HepG2 (cell line): ENCODE measurements around the gene MPZL3. TPM values are rescaled to one million over a fixed set of nuclear protein-coding genes. Genes with fewer than 3 reads are reported as not detected.

Source experiments
- ETV5 ChIP-seq: IDR thresholded peaks from 2 replicates; pipeline ENCODE4 v1.6.1; 2018; ENCODE audit warnings: missing biosample characterization, missing genetic modification reagents, inconsistent platforms, borderline replicate concordance
- KAT2B ChIP-seq: fragments of 150-350 bp; IDR thresholded peaks from 2 replicates; pipeline ENCODE4 v1.6.1; 2014; ENCODE audit warnings: low read depth, low read length, borderline replicate concordance
- LBX2 ChIP-seq: sonication (generic); formaldehyde crosslinking; IDR thresholded peaks from 2 replicates; pipeline ENCODE4 v1.5.0; 2020; ENCODE audit warnings: missing genetic modification reagents, mild to moderate bottlenecking, borderline replicate concordance
- MEIS2 ChIP-seq: sonication (generic); formaldehyde crosslinking; IDR thresholded peaks from 2 replicates; pipeline ENCODE4 v1.9.0; 2021; ENCODE audit warnings: mild to moderate bottlenecking, missing genetic modification reagents
- MXD4 ChIP-seq: IDR thresholded peaks from 2 replicates; pipeline ENCODE4 v1.6.1; 2016; ENCODE audit warnings: mild to moderate bottlenecking, missing biosample characterization, missing genetic modification reagents
- NR2F1 ChIP-seq, 2 experiments: fragments of 450-650 bp in 1 of 2; formaldehyde crosslinking in 1 of 2; IDR thresholded peaks; 2 replicates each; pipeline versions ENCODE4 v1.5.0 to v1.6.1; 2016 to 2020; ENCODE audit warnings: mild to moderate bottlenecking in 1 of 2, missing compliant biosample characterization in 1 of 2, missing genetic modification reagents in 1 of 2, moderate library complexity in 1 of 2
- PHF20 ChIP-seq: sonication (generic); formaldehyde crosslinking; IDR thresholded peaks from 2 replicates; pipeline ENCODE4 v1.5.0; 2020; ENCODE audit warnings: mild to moderate bottlenecking, missing genetic modification reagents
- PLRG1 ChIP-seq: fragments of 450-650 bp; conservative IDR thresholded peaks from 2 replicates; pipeline ENCODE4 v1.6.1; 2016
- PPARG ChIP-seq: conservative IDR thresholded peaks from 2 replicates; pipeline ENCODE4 v1.6.1; 2016; ENCODE audit warnings: missing biosample characterization, missing genetic modification reagents
- RARA ChIP-seq: IDR thresholded peaks from 2 replicates; pipeline ENCODE4 v1.6.1; 2016; ENCODE audit warnings: missing genetic modification reagents, missing compliant biosample characterization
- SOX13 ChIP-seq, 3 experiments: fragments of 450-650 bp in 1 of 3; sonication (generic) in 1 of 3; formaldehyde crosslinking in 1 of 3; IDR thresholded peaks in 2 of 3; conservative IDR thresholded peaks in 1 of 3; 2 replicates each; pipeline versions ENCODE4 v1.5.0 to v1.6.1; 2016 to 2020; ENCODE audit warnings: antibody characterized with exemption in 1 of 3, mild to moderate bottlenecking in 1 of 3, missing compliant biosample characterization in 1 of 3, missing genetic modification reagents in 1 of 3, moderate library complexity in 1 of 3
- TEAD2 ChIP-seq: sonication (generic); formaldehyde crosslinking; IDR thresholded peaks from 2 replicates; pipeline ENCODE4 v1.9.0; 2021; ENCODE audit warnings: missing genetic modification reagents
- TP53 ChIP-seq: sonication (generic); formaldehyde crosslinking; conservative IDR thresholded peaks from 2 replicates; pipeline ENCODE4 v1.4.0; 2020; ENCODE audit warnings: missing genetic modification reagents
- ZFY ChIP-seq: sonication (generic); formaldehyde crosslinking; IDR thresholded peaks from 2 replicates; pipeline ENCODE4 v1.4.0; 2020; ENCODE audit warnings: missing genetic modification reagents
- ZNF138 ChIP-seq: sonication (generic); formaldehyde crosslinking; IDR thresholded peaks from 2 replicates; pipeline ENCODE4 v1.5.0; 2020; ENCODE audit warnings: mild to moderate bottlenecking, low read depth, missing genetic modification reagents
- ZNF276 ChIP-seq: sonication (generic); formaldehyde crosslinking; IDR thresholded peaks from 2 replicates; pipeline ENCODE4 v1.4.0; 2020; ENCODE audit warnings: mild to moderate bottlenecking, low read depth, missing genetic modification reagents
- ZNF331 ChIP-seq: sonication (generic); formaldehyde crosslinking; IDR thresholded peaks from 2 replicates; pipeline ENCODE4 v1.4.0; 2020; ENCODE audit warnings: missing genetic modification reagents
- ZNF496 ChIP-seq: sonication (generic); formaldehyde crosslinking; IDR thresholded peaks from 2 replicates; pipeline ENCODE4 v1.8.1; 2023; ENCODE audit warnings: mild to moderate bottlenecking, moderate library complexity, missing genetic modification reagents; ENCODE audit not compliant: insufficient replicate concordance
- ZNF609 ChIP-seq: sonication (generic); formaldehyde crosslinking; IDR thresholded peaks from 2 replicates; pipeline ENCODE4 v1.4.0; 2020; ENCODE audit warnings: mild to moderate bottlenecking, missing genetic modification reagents, borderline replicate concordance
- ZNF672 ChIP-seq: sonication (generic); formaldehyde crosslinking; IDR thresholded peaks from 2 replicates; pipeline ENCODE4 v1.8.1; 2022; ENCODE audit warnings: missing genetic modification reagents
- ZNF761 ChIP-seq: sonication (generic); formaldehyde crosslinking; conservative IDR thresholded peaks from 2 replicates; pipeline ENCODE4 v1.4.0; 2020; ENCODE audit warnings: mild to moderate bottlenecking, missing genetic modification reagents
- ZSCAN29 ChIP-seq: sonication (generic); formaldehyde crosslinking; conservative IDR thresholded peaks from 2 replicates; pipeline ENCODE4 v1.4.0; 2020; ENCODE audit warnings: mild to moderate bottlenecking, missing genetic modification reagents
- polyA plus RNA-seq, 8 experiments: library from polyadenylated mRNA; depleted of rRNA in 3 of 8; stranded (reverse) in 7 of 8; unstranded in 1 of 8; fragments of >200 nt; fragmentation: Illumina TruSeq in 4 of 8; extraction: Trizol in 4 of 8; gene quantifications; 2 replicates each; pipeline versions ENCODE4 v1.2.1 to v1.2.3, GENCODE V29; 2011 to 2016; ENCODE audit warnings: low read depth in 4 of 8, missing spikeins in 1 of 8, mixed read lengths in 1 of 8; ENCODE audit not compliant: insufficient read depth in 1 of 8
- total RNA-seq, 5 experiments: library from RNA; depleted of rRNA; stranded (reverse); fragments of >200 nt; fragmentation: Illumina TruSeq; extraction: Trizol; gene quantifications; 2 replicates each; pipeline ENCODE4 v1.2.3, GENCODE V29; 2016; ENCODE audit warnings: low read depth in 1 of 5
- TF ChIP-seq, protein P1 (sequence below): sonication (generic); formaldehyde crosslinking; IDR thresholded peaks from 2 replicates; pipeline ENCODE4 v1.4.0; 2020; ENCODE audit warnings: missing genetic modification reagents

Gene MPZL3
- total and polyA plus RNA-seq, 2 of the 13 experiments (the other 11 are each of a cell fraction or from before 2014, with no cell fraction given): 5.3 to 9.3 TPM

DNA sequence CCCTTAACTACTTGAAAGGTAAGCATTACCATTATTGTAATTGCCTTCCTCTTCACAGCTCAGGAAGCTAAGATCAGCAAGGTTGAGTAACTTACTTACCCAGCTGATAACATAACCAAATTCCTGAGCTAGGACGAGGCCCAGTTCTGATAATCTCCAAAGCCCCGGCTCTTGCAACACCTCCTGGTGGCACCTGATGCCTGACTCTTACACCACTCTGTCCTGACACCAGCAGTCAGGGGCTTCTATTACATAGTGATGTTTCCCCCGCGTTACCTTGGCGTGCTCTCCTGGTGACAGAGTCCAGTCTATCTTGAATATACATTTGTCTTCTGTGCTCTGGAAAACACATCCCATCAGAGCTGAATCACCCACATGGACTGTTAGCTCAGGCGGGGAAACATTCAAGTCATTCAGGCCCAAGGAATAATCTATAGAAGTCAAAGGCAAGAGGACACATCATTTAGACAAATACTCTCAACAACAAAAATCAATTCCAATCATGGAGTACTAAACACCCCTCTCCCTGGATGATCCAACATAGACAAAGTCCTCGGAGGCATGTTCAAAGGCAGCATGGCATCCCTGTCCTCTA is 39.9 kb downstream of the MPZL3 start (continued):
- TF ChIP-seq ZNF672 (CRISPR knock-in tag): no peak
- peak; percentile 77; the same call in 1 of the 2 replicates for TF ChIP-seq SOX13 (IDR thresholded peaks at IDR 0.05)
- TF ChIP-seq SOX13 (CRISPR knock-in tag; conservative IDR thresholded peaks at IDR 0.05 in 1 of 2, IDR thresholded peaks at IDR 0.05 in 1 of 2): peak in 1 of 2 experiments; percentile 85; a peak in 2 of 4 replicates
- peak; percentile 89 for TF ChIP-seq ZNF331 (CRISPR knock-in tag)
- TF ChIP-seq MXD4 (CRISPR knock-in tag): no peak; the same call in 1 of the 2 replicates
- TF ChIP-seq RARA (CRISPR knock-in tag): peak; percentile 84
- TF ChIP-seq ETV5 (CRISPR knock-in tag): peak; percentile 91
- TF ChIP-seq ZNF761 (CRISPR knock-in tag): peak; percentile 87
- no peak for TF ChIP-seq ZNF496
- TF ChIP-seq LBX2 (CRISPR knock-in tag): 0 out of 2 replicates have a peak, but pooled peaks have one; percentile 22
- peak; percentile 94 for TF ChIP-seq ZNF609 (CRISPR knock-in tag)
- TF ChIP-seq ZSCAN29: peak; percentile 91; the same call in 1 of the 2 replicates
- no peak for TF ChIP-seq TEAD2 (CRISPR knock-in tag)
- peak; percentile 60 for TF ChIP-seq ZFY (CRISPR knock-in tag)
- TF ChIP-seq ZNF138 (CRISPR knock-in tag): no peak
- TF ChIP-seq TP53 (CRISPR knock-in tag): no peak
- TF ChIP-seq PPARG (CRISPR knock-in tag): peak; percentile 74; the same call in 1 of the 2 replicates
- no peak for TF ChIP-seq PLRG1
- TF ChIP-seq MEIS2 (CRISPR knock-in tag): peak; percentile 96
- TF ChIP-seq PHF20: no peak
- TF ChIP-seq, protein P1, sequence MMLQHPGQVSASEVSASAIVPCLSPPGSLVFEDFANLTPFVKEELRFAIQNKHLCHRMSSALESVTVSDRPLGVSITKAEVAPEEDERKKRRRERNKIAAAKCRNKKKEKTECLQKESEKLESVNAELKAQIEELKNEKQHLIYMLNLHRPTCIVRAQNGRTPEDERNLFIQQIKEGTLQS (CRISPR knock-in tag): peak; percentile 85
- peak in 1 of 2 experiments; percentile 10; a peak in 1 of 4 replicates for TF ChIP-seq NR2F1 (CRISPR knock-in tag; IDR thresholded peaks at IDR 0.05)
- peak; percentile 92 for TF ChIP-seq ZNF276
- peak; percentile 86 for TF ChIP-seq KAT2B
